WERI-Rb-1 (cell line): ENCODE data around the gene TMC7.
A peak's percentile ranks its signal among the peaks of the same experiment; 100 is the strongest.

Experiments used
- DNase-seq: peaks from one replicate; pipeline ENCODE4 v3.0.0-alpha.2; 2020
- H3K27ac ChIP-seq: fragments of 250-450 bp; sonication (Bioruptor Pico); 2 replicates; pipeline ENCODE4 v1.5.1; 2020; ENCODE audit warnings: mild to moderate bottlenecking, moderate library complexity
- H3K27me3 ChIP-seq: fragments of 250-450 bp; sonication (Bioruptor Pico); 2 replicates; pipeline ENCODE4 v1.5.1; 2021; ENCODE audit warnings: mild to moderate bottlenecking, low read depth, moderate library complexity; ENCODE audit not compliant: insufficient read depth, severe bottlenecking
- H3K36me3 ChIP-seq: fragments of 250-450 bp; sonication (Bioruptor Pico); 2 replicates; pipeline ENCODE4 v1.5.1; 2020; ENCODE audit warnings: mild to moderate bottlenecking, moderate library complexity
- H3K4me3 ChIP-seq: 2 replicates; pipeline ENCODE4 v1.5.1; 2011; ENCODE audit warnings: low read depth, mild to moderate bottlenecking, control low read depth, low read length
- H3K9me3 ChIP-seq: fragments of 250-450 bp; sonication (Bioruptor Pico); 2 replicates; pipeline ENCODE4 v1.5.1; 2021; ENCODE audit warnings: mild to moderate bottlenecking, moderate library complexity; ENCODE audit not compliant: severe bottlenecking
- TF ChIP-seq, protein P1 (sequence below): IDR thresholded peaks from 2 replicates; pipeline ENCODE4 v1.5.1; 2011; ENCODE audit warnings: low read depth, mild to moderate bottlenecking, control low read depth, inconsistent platforms, low read length

The TMC7 gene

GRCh38 chr16:18983565-18984434, at the start of gene TMC7:
Gene TMC7, plus strand, starts transcription at chr16:18983934. Its CDS starts 130 bp downstream, at chr16:18984064.
- no peaks in the 10 kb centered on the region for H3K36me3 ChIP-seq
- peak within 1 kb of the TSS; percentile 54 for H3K4me3 ChIP-seq
- DNase-seq = peak; percentile 96
- peak within 1 kb of the TSS; percentile 69 for H3K27ac ChIP-seq
- TF ChIP-seq, protein P1, sequence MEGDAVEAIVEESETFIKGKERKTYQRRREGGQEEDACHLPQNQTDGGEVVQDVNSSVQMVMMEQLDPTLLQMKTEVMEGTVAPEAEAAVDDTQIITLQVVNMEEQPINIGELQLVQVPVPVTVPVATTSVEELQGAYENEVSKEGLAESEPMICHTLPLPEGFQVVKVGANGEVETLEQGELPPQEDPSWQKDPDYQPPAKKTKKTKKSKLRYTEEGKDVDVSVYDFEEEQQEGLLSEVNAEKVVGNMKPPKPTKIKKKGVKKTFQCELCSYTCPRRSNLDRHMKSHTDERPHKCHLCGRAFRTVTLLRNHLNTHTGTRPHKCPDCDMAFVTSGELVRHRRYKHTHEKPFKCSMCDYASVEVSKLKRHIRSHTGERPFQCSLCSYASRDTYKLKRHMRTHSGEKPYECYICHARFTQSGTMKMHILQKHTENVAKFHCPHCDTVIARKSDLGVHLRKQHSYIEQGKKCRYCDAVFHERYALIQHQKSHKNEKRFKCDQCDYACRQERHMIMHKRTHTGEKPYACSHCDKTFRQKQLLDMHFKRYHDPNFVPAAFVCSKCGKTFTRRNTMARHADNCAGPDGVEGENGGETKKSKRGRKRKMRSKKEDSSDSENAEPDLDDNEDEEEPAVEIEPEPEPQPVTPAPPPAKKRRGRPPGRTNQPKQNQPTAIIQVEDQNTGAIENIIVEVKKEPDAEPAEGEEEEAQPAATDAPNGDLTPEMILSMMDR = peak; percentile 89
- H3K9me3 ChIP-seq = no peaks in the 10 kb centered on the region
- no peaks in the 10 kb centered on the region for H3K27me3 ChIP-seq

DNA sequence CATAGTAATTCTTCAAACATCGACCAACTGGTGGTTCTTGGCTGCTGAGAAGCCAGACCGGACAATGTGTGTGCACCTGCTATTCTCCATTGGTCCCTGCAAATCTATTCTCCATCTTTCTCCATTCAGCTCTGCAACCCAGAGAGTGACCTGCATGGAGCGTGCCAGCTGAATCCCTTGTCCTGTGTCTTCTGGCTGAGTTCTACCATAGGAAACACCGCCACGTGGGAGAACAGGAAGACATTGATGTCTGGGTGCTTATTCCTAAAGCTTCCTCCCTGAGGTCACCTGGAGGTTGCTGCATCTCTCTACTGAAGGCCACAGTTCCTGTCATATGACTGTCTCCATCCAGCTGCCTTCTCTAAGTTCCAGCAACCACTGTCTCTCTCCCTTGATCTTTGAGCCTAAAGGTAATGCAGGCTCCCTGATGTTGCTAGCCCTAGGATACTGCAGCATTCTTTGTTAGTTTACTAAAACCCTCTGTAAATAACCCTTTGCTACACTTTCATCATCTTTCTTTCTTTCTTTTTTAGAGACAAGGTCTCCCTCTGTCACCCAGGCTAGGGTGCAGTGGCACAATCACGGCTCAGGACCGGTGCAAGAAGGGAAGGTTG, 46.9 kb upstream of the TMC7 start:
- Histone ChIP-seq H3K27ac (no peak overlapping the region), H3K4me3 (no peak overlapping the region), H3K27me3 (no peaks in the 10 kb centered on the region), H3K36me3 (no peaks in the 10 kb centered on the region), H3K9me3 (no peaks in the 10 kb centered on the region)
- no peak for DNase-seq
- TF ChIP-seq, protein P1 = no peak

DNA sequence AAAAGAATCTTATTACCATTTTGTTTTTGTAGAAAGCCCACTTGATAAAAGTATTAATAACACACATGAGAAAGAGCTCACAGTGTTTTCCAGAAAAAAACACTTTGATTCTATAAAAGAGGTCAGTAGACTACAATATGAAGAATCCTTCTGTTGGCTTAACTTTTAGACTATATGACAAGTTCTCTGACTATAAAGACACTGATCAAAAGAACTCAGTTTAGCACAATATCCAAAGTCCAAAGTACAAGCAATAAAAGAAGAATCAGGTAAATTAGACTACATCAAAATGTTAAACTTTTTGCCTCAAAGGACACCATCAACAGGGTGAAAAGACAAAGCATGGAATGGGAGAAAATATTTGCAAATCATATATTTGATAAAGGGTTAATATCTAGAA, 46.3 kb upstream of the TMC7 start:
- no peak for DNase-seq
- no peaks in the 10 kb centered on the region for H3K27me3 ChIP-seq
- no peaks in the 10 kb centered on the region for H3K36me3 ChIP-seq
- H3K4me3 ChIP-seq = no peak overlapping the region
- no peak overlapping the region for H3K27ac ChIP-seq
- TF ChIP-seq, protein P1 = no peak
- H3K9me3 ChIP-seq = no peaks in the 10 kb centered on the region

DNA sequence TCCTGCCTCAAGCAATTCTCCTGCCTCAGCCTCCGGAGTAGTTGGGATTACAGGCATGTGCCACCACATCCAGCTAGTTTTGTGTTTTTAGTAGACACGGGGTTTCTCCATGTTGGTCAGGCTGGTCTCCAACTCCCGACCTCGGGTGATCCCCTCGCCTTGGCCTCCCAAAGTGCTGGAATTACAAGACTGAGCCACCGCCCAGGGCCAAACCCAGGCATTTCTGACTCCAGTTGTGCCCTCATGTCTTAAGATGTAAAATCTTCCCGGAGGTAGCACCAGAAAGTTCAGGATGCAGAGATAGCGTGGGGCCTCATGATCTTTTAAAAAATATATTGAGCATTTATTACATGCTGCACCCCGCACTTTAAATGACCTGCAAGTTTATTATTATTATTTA, 44.7 kb upstream of the TMC7 start:
- Histone ChIP-seq H3K36me3 (no peaks in the 10 kb centered on the region), H3K27ac (no peak overlapping the region), H3K27me3 (no peaks in the 10 kb centered on the region), H3K4me3 (no peak overlapping the region), H3K9me3 (no peaks in the 10 kb centered on the region)
- DNase-seq = no peak
- TF ChIP-seq, protein P1 = no peak

GRCh38 chr16:18941471-18941870, 42.3 kb upstream of the TMC7 start:
- Histone ChIP-seq H3K27ac (no peak overlapping the region), H3K27me3 (no peaks in the 10 kb centered on the region), H3K9me3 (no peaks in the 10 kb centered on the region), H3K4me3 (no peak overlapping the region), H3K36me3 (no peaks in the 10 kb centered on the region)
- TF ChIP-seq, protein P1 = no peak
- DNase-seq = no peak
